Gastroesophageal sphincter (tissue), 4 donors: ENCODE results near the gene DEFB113. TPM values are rescaled to one million over a fixed set of nuclear protein-coding genes. Genes with fewer than 3 reads are reported as not detected.

ENCODE experiments used
- ATAC-seq: fragments of 150-250 bp; one replicate; pipeline ENCODE4 v1.9.1; 2016; ENCODE audit warnings: mild to moderate bottlenecking, moderate library complexity
- H3K27ac ChIP-seq, 4 donors: fragments of 200-600 bp; sonication (generic) in 3 of 4; 1 replicate in 3 of 4; 2 replicates in 1 of 4; pipeline ENCODE4 v1.5.1; 2016 to 2019
- H3K27me3 ChIP-seq: fragments of 200-600 bp; sonication (generic); one replicate; pipeline ENCODE4 v1.5.1; 2019
- H3K36me3 ChIP-seq, 2 donors: fragments of 200-600 bp; sonication (generic); one replicate each; pipeline ENCODE4 v1.5.1; 2019; ENCODE audit warnings: control low read depth in 1 of 2
- H3K4me1 ChIP-seq, 3 donors: fragments of 200-600 bp; sonication (generic); 1 replicate in 2 of 3; 2 replicates in 1 of 3; pipeline ENCODE4 v1.5.1; 2016 to 2019; ENCODE audit warnings: control low read depth in 2 of 3
- H3K4me3 ChIP-seq, 2 donors: fragments of 200-600 bp; sonication (generic); one replicate each; pipeline ENCODE4 v1.5.1; 2019; ENCODE audit warnings: mild to moderate bottlenecking in 1 of 2, moderate library complexity in 1 of 2
- H3K9me3 ChIP-seq, 3 donors: fragments of 200-600 bp; sonication (generic); one replicate each; pipeline ENCODE4 v1.5.1; 2017 to 2019; ENCODE audit warnings: control low read depth in 2 of 3
- CTCF ChIP-seq, 4 experiments: fragments of 200-600 bp in 2 of 4; fragments of 450-650 bp in 2 of 4; sonication (generic) in 1 of 4; IDR thresholded peaks; one replicate each; pipeline ENCODE4 v1.5.1; 2017 to 2019; ENCODE audit warnings: antibody characterized with exemption in 4 of 4, mild to moderate bottlenecking in 2 of 4, moderate library complexity in 2 of 4
- EP300 ChIP-seq: sonication (generic); formaldehyde crosslinking; IDR thresholded peaks from one replicate; pipeline ENCODE4 v1.6.1; 2017; ENCODE audit warnings: antibody characterized with exemption, mild to moderate bottlenecking
- POLR2A ChIP-seq, 2 donors: fragments of 450-650 bp; IDR thresholded peaks; one replicate each; pipeline ENCODE4 v1.6.1; 2017; ENCODE audit warnings: antibody characterized with exemption in 2 of 2, mild to moderate bottlenecking in 2 of 2, moderate library complexity in 1 of 2
- POLR2AphosphoS5 ChIP-seq: sonication (generic); formaldehyde crosslinking; IDR thresholded peaks from one replicate; pipeline ENCODE4 v1.6.1; 2017; ENCODE audit warnings: antibody characterized with exemption
- WGBS, 2 donors: methylation state at CpG; one replicate each; pipeline ENCODE4 v1.1.5; 2018; ENCODE audit warnings: low coverage in 1 of 2; 5-methylcytosine and 5-hydroxymethylcytosine counted together
- total RNA-seq, 4 donors: library from RNA; depleted of rRNA; stranded (reverse); fragments of >200 nt; gene quantifications; one replicate each; pipeline ENCODE4 v1.1.0, GENCODE V29; 2016

Gene DEFB113
- total RNA-seq, 4 donors from 2014 or later: not detected

DNA sequence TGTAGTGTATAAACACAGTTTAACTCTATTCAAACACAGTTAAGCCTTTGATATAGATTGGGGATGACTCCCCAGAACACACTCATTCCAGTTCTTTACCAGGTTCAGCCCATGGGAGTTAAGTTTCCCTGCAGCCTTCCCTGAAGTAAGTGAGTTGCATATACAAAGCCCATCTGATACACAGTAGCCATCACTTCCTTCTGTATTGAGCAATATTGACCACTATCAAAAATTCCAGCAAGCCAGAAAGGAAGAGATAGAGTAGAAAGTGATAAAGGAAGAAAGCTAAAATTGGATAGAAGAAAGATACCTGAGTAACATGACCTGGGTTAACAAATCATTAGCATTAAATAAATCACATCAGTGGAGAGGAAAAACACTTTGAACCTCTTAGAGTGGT is 40.1 kb downstream of the DEFB113 start:
- H3K4me3 ChIP-seq: no peak overlapping the region
- no peak for ATAC-seq
- H3K27me3 ChIP-seq: peaks cover 4% of the 10 kb centered on the region
- no peaks in the 10 kb centered on the region for H3K36me3 ChIP-seq
- H3K4me1 ChIP-seq: no peaks in the 10 kb centered on the region
- TF ChIP-seq CTCF (IDR thresholded peaks at IDR 0.05) (no peak), POLR2A (IDR thresholded peaks at IDR 0.05) (no peak), EP300 (no peak), POLR2AphosphoS5 (no peak)
- H3K9me3 ChIP-seq: no peaks in the 10 kb centered on the region
- H3K27ac ChIP-seq: no peak overlapping the region

- 53 to 73% methylated on average over 3 of the region's 3 CpGs for WGBS, 2 donors
- ATAC-seq: no peak
- H3K27ac ChIP-seq: no peak overlapping the region
- H3K27me3 ChIP-seq: no peaks in the 10 kb centered on the region
- H3K9me3 ChIP-seq: no peaks in the 10 kb centered on the region
- no peak overlapping the region for H3K4me3 ChIP-seq
- no peaks in the 10 kb centered on the region for H3K36me3 ChIP-seq
- H3K4me1 ChIP-seq: no peaks in the 10 kb centered on the region
- TF ChIP-seq POLR2A (IDR thresholded peaks at IDR 0.05) (no peak), EP300 (no peak), POLR2AphosphoS5 (no peak), CTCF (IDR thresholded peaks at IDR 0.05) (no peak)
These were observed 45.6 kb downstream of the DEFB113 start for GRCh38 chr6:49923826-49924225.

- Histone ChIP-seq H3K36me3 (no peaks in the 10 kb centered on the region), H3K4me3 (no peak overlapping the region), H3K4me1 (peaks cover 0 to 3% (median 0%) of the 10 kb centered on the region in 3 donors), H3K27me3 (no peaks in the 10 kb centered on the region), H3K9me3 (no peaks in the 10 kb centered on the region), H3K27ac (no peak overlapping the region)
- 90 to 98% methylated on average over 5 of the region's 5 CpGs for WGBS, 2 donors
- TF ChIP-seq CTCF (IDR thresholded peaks at IDR 0.05) (no peak), POLR2AphosphoS5 (no peak), POLR2A (IDR thresholded peaks at IDR 0.05) (no peak), EP300 (no peak)
- no peak for ATAC-seq
These were observed 49.3 kb downstream of the DEFB113 start for GRCh38 chr6:49919935-49920644.

- Histone ChIP-seq H3K36me3 (no peaks in the 10 kb centered on the region), H3K4me1 (peaks cover 0 to 11% (median 0%) of the 10 kb centered on the region in 3 donors), H3K27me3 (no peaks in the 10 kb centered on the region), H3K4me3 (no peak overlapping the region), H3K27ac (no peak overlapping the region), H3K9me3 (no peaks in the 10 kb centered on the region)
- 59 to 79% methylated on average over 4 of the region's 4 CpGs for WGBS, 2 donors
- no peak for TF ChIP-seq POLR2AphosphoS5
- TF ChIP-seq EP300: no peak
- TF ChIP-seq POLR2A (IDR thresholded peaks at IDR 0.05): no peak
- no peak for TF ChIP-seq CTCF (IDR thresholded peaks at IDR 0.05)
- ATAC-seq: no peak
These were observed 50.2 kb downstream of the DEFB113 start for GRCh38 chr6:49919261-49919660.

- Histone ChIP-seq H3K27me3 (no peaks in the 10 kb centered on the region), H3K36me3 (no peaks in the 10 kb centered on the region), H3K27ac (no peak overlapping the region), H3K4me1 (peaks cover 0 to 11% (median 0%) of the 10 kb centered on the region in 3 donors), H3K9me3 (no peaks in the 10 kb centered on the region), H3K4me3 (no peak overlapping the region)
- TF ChIP-seq POLR2AphosphoS5 (no peak), POLR2A (IDR thresholded peaks at IDR 0.05) (no peak), EP300 (no peak), CTCF (IDR thresholded peaks at IDR 0.05) (no peak)
- 67 to 71% methylated on average over 1 of the region's 2 CpGs for WGBS, 2 donors
- ATAC-seq: no peak
These were observed 50.6 kb downstream of the DEFB113 start for GRCh38 chr6:49918787-49919186.
